HCT116 (cell line): ENCODE results near the gene LINGO3.
A peak's percentile ranks its signal among the peaks of the same experiment; 100 is the strongest.

Source experiments
- POLR2A ChIP-seq: IDR thresholded peaks from 2 replicates; pipeline ENCODE4 v1.7.0; 2011; ENCODE audit warnings: borderline replicate concordance; ENCODE audit not compliant: insufficient read depth, insufficient read length; ENCODE audit errors: extremely low read depth
- ZNF274 ChIP-seq: fragments of 200-500 bp; sonication (Bioruptor generic); IDR thresholded peaks from 2 replicates; pipeline ENCODE4 v1.6.1; 2014; ENCODE audit warnings: mild to moderate bottlenecking, low read depth, low read length, inconsistent platforms
- TF ChIP-seq, protein P1 (sequence below): IDR thresholded peaks from 2 replicates; pipeline ENCODE4 v1.6.1; 2011; ENCODE audit warnings: mild to moderate bottlenecking, low read length, moderate library complexity; ENCODE audit not compliant: insufficient replicate concordance; ENCODE audit errors: extremely low read depth
- TF ChIP-seq, protein P2 (sequence below), 3 experiments: fragments of 200-600 bp in 1 of 3; sonication (generic) in 1 of 3; IDR thresholded peaks in 2 of 3; conservative IDR thresholded peaks in 1 of 3; 2 replicates each; pipeline ENCODE4 v1.5.1; 2012 to 2017; ENCODE audit warnings: low read depth in 2 of 3, low read length in 2 of 3, antibody characterized with exemption in 1 of 3, borderline replicate concordance in 1 of 3, control low read depth in 1 of 3, mild to moderate bottlenecking in 1 of 3, mixed read lengths in 1 of 3, mixed run types in 1 of 3, moderate library complexity in 1 of 3; ENCODE audit not compliant: insufficient read depth in 1 of 3

DNA sequence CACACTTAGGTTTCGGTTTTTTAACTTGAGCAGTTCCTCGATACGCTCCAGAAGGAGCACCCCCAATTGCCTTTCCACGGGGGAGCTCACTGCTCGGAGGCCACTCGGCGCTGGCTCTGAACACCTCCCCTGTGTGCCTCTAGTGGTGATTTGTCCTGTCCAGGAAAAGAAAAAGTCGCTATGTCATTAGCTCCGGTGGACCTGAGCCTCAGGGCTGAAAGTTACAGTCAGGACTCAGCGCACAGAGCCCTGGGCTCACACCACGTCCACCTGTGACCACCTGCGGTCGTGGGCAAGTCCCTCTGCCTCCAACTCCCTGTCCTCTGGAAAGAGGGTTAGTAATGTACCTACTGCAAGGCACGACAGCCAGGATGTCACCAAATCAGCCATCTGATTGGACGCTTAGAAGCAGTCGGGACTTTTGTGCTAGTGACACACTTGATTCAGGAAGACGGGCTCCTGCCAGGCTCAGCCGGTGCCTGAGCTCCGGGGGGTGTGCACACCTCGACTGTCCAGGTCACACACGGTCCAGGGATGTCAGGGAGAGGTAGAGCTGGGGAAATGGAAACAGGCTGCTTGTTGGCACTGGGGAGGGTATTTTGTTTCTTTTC, 48.2 kb upstream of the LINGO3 start:
- TF ChIP-seq, protein P1, sequence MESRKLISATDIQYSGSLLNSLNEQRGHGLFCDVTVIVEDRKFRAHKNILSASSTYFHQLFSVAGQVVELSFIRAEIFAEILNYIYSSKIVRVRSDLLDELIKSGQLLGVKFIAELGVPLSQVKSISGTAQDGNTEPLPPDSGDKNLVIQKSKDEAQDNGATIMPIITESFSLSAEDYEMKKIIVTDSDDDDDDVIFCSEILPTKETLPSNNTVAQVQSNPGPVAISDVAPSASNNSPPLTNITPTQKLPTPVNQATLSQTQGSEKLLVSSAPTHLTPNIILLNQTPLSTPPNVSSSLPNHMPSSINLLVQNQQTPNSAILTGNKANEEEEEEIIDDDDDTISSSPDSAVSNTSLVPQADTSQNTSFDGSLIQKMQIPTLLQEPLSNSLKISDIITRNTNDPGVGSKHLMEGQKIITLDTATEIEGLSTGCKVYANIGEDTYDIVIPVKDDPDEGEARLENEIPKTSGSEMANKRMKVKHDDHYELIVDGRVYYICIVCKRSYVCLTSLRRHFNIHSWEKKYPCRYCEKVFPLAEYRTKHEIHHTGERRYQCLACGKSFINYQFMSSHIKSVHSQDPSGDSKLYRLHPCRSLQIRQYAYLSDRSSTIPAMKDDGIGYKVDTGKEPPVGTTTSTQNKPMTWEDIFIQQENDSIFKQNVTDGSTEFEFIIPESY: no peak
- TF ChIP-seq, protein P2, sequence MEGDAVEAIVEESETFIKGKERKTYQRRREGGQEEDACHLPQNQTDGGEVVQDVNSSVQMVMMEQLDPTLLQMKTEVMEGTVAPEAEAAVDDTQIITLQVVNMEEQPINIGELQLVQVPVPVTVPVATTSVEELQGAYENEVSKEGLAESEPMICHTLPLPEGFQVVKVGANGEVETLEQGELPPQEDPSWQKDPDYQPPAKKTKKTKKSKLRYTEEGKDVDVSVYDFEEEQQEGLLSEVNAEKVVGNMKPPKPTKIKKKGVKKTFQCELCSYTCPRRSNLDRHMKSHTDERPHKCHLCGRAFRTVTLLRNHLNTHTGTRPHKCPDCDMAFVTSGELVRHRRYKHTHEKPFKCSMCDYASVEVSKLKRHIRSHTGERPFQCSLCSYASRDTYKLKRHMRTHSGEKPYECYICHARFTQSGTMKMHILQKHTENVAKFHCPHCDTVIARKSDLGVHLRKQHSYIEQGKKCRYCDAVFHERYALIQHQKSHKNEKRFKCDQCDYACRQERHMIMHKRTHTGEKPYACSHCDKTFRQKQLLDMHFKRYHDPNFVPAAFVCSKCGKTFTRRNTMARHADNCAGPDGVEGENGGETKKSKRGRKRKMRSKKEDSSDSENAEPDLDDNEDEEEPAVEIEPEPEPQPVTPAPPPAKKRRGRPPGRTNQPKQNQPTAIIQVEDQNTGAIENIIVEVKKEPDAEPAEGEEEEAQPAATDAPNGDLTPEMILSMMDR (IDR thresholded peaks at IDR 0.05 in 2 of 3, conservative IDR thresholded peaks at IDR 0.05 in 1 of 3; ENCODE audit: borderline replicate concordance in 1 of 3, insufficient read depth in 1 of 3, low read depth in 2 of 3, low read length in 2 of 3): 0 out of 6 replicates have a peak, but pooled peaks of 1 of the 3 experiments have one; percentile 14
- TF ChIP-seq POLR2A: no peak
- no peak for TF ChIP-seq ZNF274
